HG02623 (cell line): ENCODE measurements around the gene CLN3.
"Not testable (repeated sequence)": the region's sequence is repeated elsewhere in the genome, so short reads cannot be mapped to it uniquely, and the experiment has no call there.

ENCODE experiments used
- ATAC-seq: cut with Tn5 transposase; IDR thresholded peaks from one replicate; pipeline ENCODE4 v1.9.1; 2021; ENCODE audit warnings: moderate library complexity; ENCODE audit not compliant: unreplicated experiment

CLN3 gene

GRCh38 chr16:28514246-28514645 is 22.4 kb upstream of the CLN3 start:
- ATAC-seq, result no peak

- no peak for ATAC-seq
Measured at GRCh38 chr16:28513484-28514181, 21.8 kb upstream of the CLN3 start.

- ATAC-seq, result no peak
Measured at GRCh38 chr16:28511801-28512789, 20.2 kb upstream of the CLN3 start.

GRCh38 chr16:28511031-28511430 is 19.2 kb upstream of the CLN3 start:
- ATAC-seq, result no peak

- ATAC-seq, result no peak
Measured at GRCh38 chr16:28505489-28506137, 13.7 kb upstream of the CLN3 start.

DNA sequence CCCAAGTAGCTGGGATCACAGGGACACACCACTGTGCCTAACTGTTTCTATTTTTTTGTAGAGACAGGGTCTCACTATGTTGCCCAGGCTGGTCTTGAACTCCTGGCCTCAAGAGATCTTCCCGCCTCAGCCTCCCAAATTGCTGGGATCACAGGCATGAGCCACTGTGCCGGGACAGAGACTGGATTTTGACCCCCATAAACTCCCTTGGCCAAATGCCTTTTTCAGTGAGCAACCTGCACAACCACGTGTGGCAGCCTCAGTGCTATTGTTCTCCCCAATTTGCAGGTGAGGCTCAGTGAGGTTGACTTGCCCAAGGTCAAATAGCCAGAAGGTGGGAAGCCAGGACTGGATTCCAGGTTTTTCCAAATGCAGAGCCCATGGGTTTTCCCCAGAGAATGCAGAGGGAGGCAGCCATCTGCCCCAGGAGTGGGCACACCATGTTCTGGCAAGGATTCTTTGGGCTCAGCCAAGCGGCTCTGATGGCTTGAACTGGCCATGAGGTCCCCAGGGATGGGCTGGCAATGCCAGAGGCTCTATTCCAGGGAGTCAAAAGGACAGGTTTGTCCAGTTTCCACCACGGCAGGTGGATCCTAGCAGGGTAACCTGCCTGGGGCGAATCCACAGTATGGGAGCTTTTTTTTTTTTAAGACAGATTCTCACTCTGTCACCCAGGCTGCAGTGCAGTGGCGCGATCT is 13.0 kb upstream of the CLN3 start:
- ATAC-seq, result no peak

DNA sequence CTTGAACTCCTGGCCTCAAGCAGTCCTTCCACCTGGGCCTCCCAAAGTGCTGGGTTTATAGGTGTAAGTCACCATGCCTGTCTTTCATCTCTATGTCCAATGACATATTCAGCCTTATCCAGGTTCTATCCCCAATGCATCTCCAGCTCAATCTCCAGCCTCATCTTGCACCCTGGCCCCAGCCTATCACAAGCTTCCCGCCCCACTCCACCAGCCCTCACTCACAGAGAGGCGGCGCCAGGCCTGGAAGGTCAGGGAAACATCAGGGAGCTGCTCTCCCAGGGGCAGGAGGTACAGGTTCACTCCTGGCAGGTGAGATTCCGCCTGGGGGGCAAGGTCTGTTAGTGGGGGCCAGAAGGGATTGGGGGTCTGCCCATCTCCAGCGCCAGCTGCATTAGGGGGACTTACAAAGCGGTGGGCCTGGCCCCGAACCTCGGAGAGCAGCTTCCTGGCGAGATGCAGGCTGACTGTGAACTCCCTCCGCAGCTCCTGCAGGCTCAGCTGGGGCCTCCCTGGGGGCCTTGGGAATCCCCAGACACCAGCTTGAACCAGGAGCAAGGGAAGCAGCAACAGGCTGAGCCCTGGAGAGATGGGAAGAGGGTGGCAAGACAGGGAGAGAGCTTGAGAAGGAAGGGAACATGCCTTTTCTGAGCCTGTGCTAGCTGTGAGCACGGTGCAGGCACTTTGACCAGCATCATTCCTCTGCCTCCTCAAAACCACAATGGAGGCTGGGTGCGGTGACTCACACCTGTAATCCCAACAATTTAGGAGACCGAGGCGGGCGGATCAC is 11.8 kb upstream of the CLN3 start:
- ATAC-seq, result no peak

GRCh38 chr16:28502290-28502689 is 10.4 kb upstream of the CLN3 start:
- ATAC-seq, result no peak

- ATAC-seq, result no peak
Measured at GRCh38 chr16:28501258-28502232, 9.7 kb upstream of the CLN3 start.

- ATAC-seq, result not testable (repeated sequence)
Measured at GRCh38 chr16:28500476-28501180, 8.8 kb upstream of the CLN3 start.

- ATAC-seq, result no peak
Measured at GRCh38 chr16:28499854-28500253, 8.0 kb upstream of the CLN3 start.

DNA sequence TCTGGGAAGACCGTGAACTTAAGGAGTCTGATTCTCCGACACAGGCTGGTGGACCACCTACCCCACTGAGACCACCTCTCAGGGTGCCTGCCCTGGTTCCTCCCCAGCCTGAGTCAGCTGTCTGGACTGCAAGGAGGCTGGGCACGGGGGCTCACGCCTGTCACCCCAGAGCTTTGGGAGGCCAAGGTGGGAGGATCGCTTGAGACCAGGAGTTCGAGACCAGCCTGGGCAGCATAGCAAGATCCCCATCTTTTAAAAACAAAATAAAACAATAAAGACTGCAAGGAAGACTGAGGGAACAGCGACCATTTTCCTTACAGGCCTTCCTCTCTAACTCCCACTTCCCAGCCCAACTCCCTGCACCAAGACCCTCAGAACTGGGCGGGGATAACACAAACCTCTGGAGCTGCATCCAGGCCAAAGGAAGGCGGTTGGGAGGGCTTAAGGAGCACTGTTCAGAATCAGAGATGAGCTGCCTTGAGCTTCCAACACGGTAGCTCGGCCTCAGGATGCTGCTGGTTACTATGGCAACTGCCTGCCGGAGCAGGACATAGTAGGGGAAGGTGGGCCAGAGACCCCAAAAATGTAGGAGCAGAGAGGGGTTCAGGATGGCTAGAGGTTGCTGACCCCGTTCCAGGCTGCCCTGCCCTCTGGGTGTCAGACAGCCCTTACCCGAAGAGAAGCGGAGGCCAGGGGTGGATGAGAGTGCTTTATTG is 7.0 kb upstream of the CLN3 start:
- no peak for ATAC-seq

GRCh38 chr16:28497861-28498599 is 6.2 kb upstream of the CLN3 start:
- no peak for ATAC-seq

GRCh38 chr16:28497386-28497785 is 5.5 kb upstream of the CLN3 start:
- ATAC-seq, result no peak

GRCh38 chr16:28496844-28497243 is 5.0 kb upstream of the CLN3 start:
- no peak for ATAC-seq

- no peak for ATAC-seq
Measured at GRCh38 chr16:28495795-28496749, 4.2 kb upstream of the CLN3 start.
